GM18498 (cell line): ENCODE data around the gene SLC37A1.

Experiments
- ATAC-seq: cut with Tn5 transposase; IDR thresholded peaks from one replicate; pipeline ENCODE4 v1.9.1; 2021; ENCODE audit warnings: mild to moderate bottlenecking, moderate library complexity; ENCODE audit not compliant: unreplicated experiment

SLC37A1 gene

GRCh38 chr21:42503711-42504110 is 9.9 kb upstream of the SLC37A1 start:
- no peak for ATAC-seq

GRCh38 chr21:42505090-42505726 is 8.4 kb upstream of the SLC37A1 start:
- peak; percentile 91 for ATAC-seq

- ATAC-seq = no peak
Measured at GRCh38 chr21:42507418-42507817, 6.2 kb upstream of the SLC37A1 start.

- no peak for ATAC-seq
Measured at GRCh38 chr21:42508371-42508770, 5.3 kb upstream of the SLC37A1 start.

- ATAC-seq = no peak
Measured at GRCh38 chr21:42509244-42509643, 4.4 kb upstream of the SLC37A1 start.

- ATAC-seq = no peak
Measured at GRCh38 chr21:42512346-42513034, 1.2 kb upstream of the SLC37A1 start.

- peak; percentile 61 for ATAC-seq
Measured at GRCh38 chr21:42513985-42514882, 582 bp downstream of the SLC37A1 start.

GRCh38 chr21:42514883-42515228 is 1.2 kb downstream of the SLC37A1 start:
- ATAC-seq = no peak

GRCh38 chr21:42515708-42516502 is 2.3 kb downstream of the SLC37A1 start:
- ATAC-seq = no peak

GRCh38 chr21:42518215-42518614 is 4.6 kb downstream of the SLC37A1 start:
- ATAC-seq = no peak

- ATAC-seq = no peak
Measured at GRCh38 chr21:42518626-42519025, 5.0 kb downstream of the SLC37A1 start.

GRCh38 chr21:42520628-42521253 is 7.1 kb downstream of the SLC37A1 start:
- no peak for ATAC-seq

GRCh38 chr21:42521384-42521783 is 7.7 kb downstream of the SLC37A1 start:
- no peak for ATAC-seq

GRCh38 chr21:42521805-42522204 is 8.2 kb downstream of the SLC37A1 start:
- ATAC-seq = no peak

- ATAC-seq = no peak
Measured at GRCh38 chr21:42522271-42522670, 8.6 kb downstream of the SLC37A1 start.

- no peak for ATAC-seq
Measured at GRCh38 chr21:42522771-42523170, 9.1 kb downstream of the SLC37A1 start.

GRCh38 chr21:42523211-42523610 is 9.6 kb downstream of the SLC37A1 start:
- ATAC-seq = no peak

- no peak for ATAC-seq
Measured at GRCh38 chr21:42523941-42524340, 10.3 kb downstream of the SLC37A1 start.

- ATAC-seq = peak; percentile 82
Measured at GRCh38 chr21:42524341-42525028, 10.8 kb downstream of the SLC37A1 start.

GRCh38 chr21:42525029-42525581 is 11.5 kb downstream of the SLC37A1 start:
- peak; percentile 22 for ATAC-seq
